Stimulated activated CD4-positive, alpha-beta T cell treated with anti-CD3 and anti-CD28 coated beads, TNF-alpha, amount 100 ng/mL, for 24 hours (primary cell): ENCODE results near the gene TFF3.

Source experiments
- DNase-seq, 3 experiments: peaks; one replicate each; pipeline ENCODE4 v3.0.0-alpha.2; 2020; ENCODE audit warnings: low read depth in 3 of 3

The TFF3 gene

GRCh38 chr21:42266971-42267556 is 48.1 kb downstream of the TFF3 start:
- DNase-seq: no peak

GRCh38 chr21:42265231-42265812 is 49.9 kb downstream of the TFF3 start:
- no peak for DNase-seq

- no peak for DNase-seq
These were observed 50.7 kb downstream of the TFF3 start for GRCh38 chr21:42264245-42265195.

DNA sequence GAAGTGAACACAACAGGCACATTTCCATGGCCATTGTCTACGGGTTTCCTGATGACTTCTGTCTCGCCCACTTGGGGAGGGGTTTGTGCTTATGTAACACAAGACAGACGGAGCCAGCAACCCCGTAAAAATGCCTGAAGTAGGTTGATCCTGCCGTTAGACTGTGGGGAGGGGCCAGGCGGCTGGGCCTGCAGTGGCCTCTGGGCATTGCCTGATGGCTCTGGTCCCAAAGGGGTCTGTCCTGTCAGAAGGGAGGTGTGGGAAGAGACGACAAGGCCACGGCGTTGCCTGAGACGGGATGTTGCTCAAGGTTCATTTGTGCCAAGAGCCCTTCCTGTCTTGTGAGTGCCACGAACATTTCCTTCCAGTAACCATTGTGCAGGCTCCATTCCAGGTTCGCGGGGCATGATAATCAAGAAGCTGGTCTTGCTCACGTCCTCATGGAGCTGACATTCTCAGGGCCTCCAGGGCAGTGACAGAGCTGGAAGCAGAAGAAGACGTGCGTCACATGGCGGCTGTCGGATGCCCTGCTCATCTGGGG is 51.5 kb downstream of the TFF3 start:
- no peak for DNase-seq

GRCh38 chr21:42262831-42263231 is 52.4 kb downstream of the TFF3 start:
- DNase-seq: no peak

DNA sequence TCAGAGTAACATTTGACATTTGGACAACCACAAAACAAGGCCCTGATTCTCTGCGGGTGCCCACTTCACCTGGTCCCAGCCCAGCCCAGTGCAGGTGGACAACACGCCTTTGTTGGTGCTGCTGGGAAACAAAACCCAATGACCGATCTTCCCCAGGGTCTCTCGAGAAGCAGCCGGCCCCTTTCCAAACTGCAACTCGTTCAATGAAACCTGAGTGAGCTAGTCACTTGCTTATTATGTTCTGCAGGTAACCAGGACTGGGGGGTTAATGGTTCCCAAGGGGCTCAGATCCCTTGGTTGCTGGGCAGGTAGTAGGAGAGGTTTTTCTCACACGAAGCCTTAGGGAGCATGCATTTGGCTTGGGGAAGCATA is 53.4 kb downstream of the TFF3 start:
- no peak for DNase-seq
